OCI-LY1 (cell line): ENCODE results near the gene DEFB123.

Source experiments
- H2AFZ ChIP-seq: fragments of 200-600 bp; sonication (generic), shearing (Covaris generic); 2 replicates; pipeline ENCODE4 v1.6.0; 2014; ENCODE audit warnings: antibody characterized with exemption, mild to moderate bottlenecking, low read length
- H3F3A ChIP-seq: fragments of 200-600 bp; sonication (generic), shearing (Covaris generic); 2 replicates; pipeline ENCODE4 v1.6.0; 2014; ENCODE audit warnings: mild to moderate bottlenecking, antibody characterized with exemption, low read length, moderate library complexity; ENCODE audit not compliant: insufficient read depth
- H3K27ac ChIP-seq: fragments of 200-600 bp; sonication (generic); 2 replicates; pipeline ENCODE4 v1.5.1; 2014; ENCODE audit warnings: low read length, mixed run types, mild to moderate bottlenecking, low read depth; ENCODE audit not compliant: poor library complexity, severe bottlenecking
- H3K27me3 ChIP-seq: fragments of 200-600 bp; sonication (generic); 2 replicates; pipeline ENCODE4 v1.6.0; 2014; ENCODE audit warnings: antibody characterized with exemption, mild to moderate bottlenecking, low read length, moderate library complexity; ENCODE audit not compliant: insufficient read depth
- H3K36me3 ChIP-seq: fragments of 200-600 bp; sonication (generic); 2 replicates; pipeline ENCODE4 v1.6.1; 2014; ENCODE audit warnings: mild to moderate bottlenecking, antibody characterized with exemption, low read length, moderate library complexity, mixed read lengths; ENCODE audit not compliant: insufficient read depth
- H3K4me1 ChIP-seq: fragments of 200-600 bp; sonication (generic); 2 replicates; pipeline ENCODE4 v1.5.1; 2014; ENCODE audit warnings: mild to moderate bottlenecking, low read length, moderate library complexity; ENCODE audit not compliant: insufficient read depth, severe bottlenecking
- H3K4me2 ChIP-seq: fragments of 200-600 bp; sonication (generic), shearing (Covaris generic); 2 replicates; pipeline ENCODE4 v1.6.1; 2014; ENCODE audit warnings: low read length
- H3K4me3 ChIP-seq: fragments of 200-600 bp; sonication (generic); 2 replicates; pipeline ENCODE4 v1.5.1; 2014; ENCODE audit warnings: low read length, low read depth, mild to moderate bottlenecking, mixed read lengths; ENCODE audit not compliant: poor library complexity, severe bottlenecking
- H3K79me2 ChIP-seq: fragments of 200-600 bp; shearing (Covaris generic); 2 replicates; pipeline ENCODE4 v1.6.1; 2016; ENCODE audit warnings: mixed run types, low read length, mixed read lengths; ENCODE audit not compliant: insufficient read depth
- H3K9ac ChIP-seq: fragments of 200-600 bp; sonication (generic), shearing (Covaris generic); 2 replicates; pipeline ENCODE4 v1.6.1; 2014; ENCODE audit warnings: mild to moderate bottlenecking, low read length, mixed read lengths
- H3K9me2 ChIP-seq: fragments of 200-600 bp; sonication (generic), shearing (Covaris generic); 2 replicates; pipeline ENCODE4 v1.6.1; 2014; ENCODE audit warnings: low read depth, mild to moderate bottlenecking, low read length, mixed read lengths
- H3K9me3 ChIP-seq: fragments of 200-600 bp; shearing (Covaris generic); 2 replicates; pipeline ENCODE4 v1.6.1; 2014; ENCODE audit warnings: low read length, mixed read lengths
- H4K20me1 ChIP-seq: fragments of 200-600 bp; sonication (generic), shearing (Covaris generic); 2 replicates; pipeline ENCODE4 v1.6.0; 2016; ENCODE audit warnings: mild to moderate bottlenecking, low read length; ENCODE audit not compliant: insufficient read depth
- EZH2 ChIP-seq: fragments of 200-600 bp; sonication (generic), shearing (Covaris generic); IDR thresholded peaks from 2 replicates; pipeline ENCODE4 v1.8.0; 2017; ENCODE audit warnings: borderline replicate concordance, mixed run types, mild to moderate bottlenecking, antibody characterized with exemption, low read length, moderate library complexity, mixed read lengths
- TF ChIP-seq, protein P1 (sequence below): fragments of 200-600 bp; sonication (generic), shearing (Covaris generic); IDR thresholded peaks from 2 replicates; pipeline ENCODE4 v1.5.1; 2017; ENCODE audit warnings: mild to moderate bottlenecking, antibody characterized with exemption, low read length, moderate library complexity, mixed read lengths

The DEFB123 gene

DNA sequence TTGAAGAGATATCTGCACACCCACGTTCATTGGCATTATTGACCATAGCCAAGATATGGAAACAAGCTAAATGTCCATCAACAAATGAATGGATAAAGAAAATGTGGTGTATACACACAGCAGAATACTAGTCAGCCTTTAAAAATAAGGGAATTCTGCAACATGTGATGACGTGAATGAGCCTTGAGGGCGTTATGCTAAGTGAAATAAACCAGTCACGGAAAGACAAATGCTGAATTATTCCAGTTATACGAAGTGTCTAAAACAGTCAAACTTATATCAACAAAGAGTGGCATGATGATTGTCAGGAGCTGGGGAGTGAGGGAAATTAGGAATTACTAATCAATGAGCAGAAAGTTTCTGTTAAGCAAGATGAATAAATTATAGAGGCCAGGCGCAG lies 26.1 kb upstream of the DEFB123 start:
- Histone ChIP-seq H3K9ac (no peak overlapping the region), H3K4me3 (no peak overlapping the region), H3K4me1 (no peaks in the 10 kb centered on the region), H3K27ac (no peak overlapping the region), H3K9me3 (no peaks in the 10 kb centered on the region), H3F3A (no peaks in the 10 kb centered on the region), H3K27me3 (no peaks in the 10 kb centered on the region), H3K36me3 (no peaks in the 10 kb centered on the region), H3K9me2 (no peaks in the 10 kb centered on the region), H2AFZ (no peak overlapping the region), H3K79me2 (no peaks in the 10 kb centered on the region), H3K4me2 (no peak overlapping the region), H4K20me1 (no peaks in the 10 kb centered on the region)
- TF ChIP-seq, protein P1, sequence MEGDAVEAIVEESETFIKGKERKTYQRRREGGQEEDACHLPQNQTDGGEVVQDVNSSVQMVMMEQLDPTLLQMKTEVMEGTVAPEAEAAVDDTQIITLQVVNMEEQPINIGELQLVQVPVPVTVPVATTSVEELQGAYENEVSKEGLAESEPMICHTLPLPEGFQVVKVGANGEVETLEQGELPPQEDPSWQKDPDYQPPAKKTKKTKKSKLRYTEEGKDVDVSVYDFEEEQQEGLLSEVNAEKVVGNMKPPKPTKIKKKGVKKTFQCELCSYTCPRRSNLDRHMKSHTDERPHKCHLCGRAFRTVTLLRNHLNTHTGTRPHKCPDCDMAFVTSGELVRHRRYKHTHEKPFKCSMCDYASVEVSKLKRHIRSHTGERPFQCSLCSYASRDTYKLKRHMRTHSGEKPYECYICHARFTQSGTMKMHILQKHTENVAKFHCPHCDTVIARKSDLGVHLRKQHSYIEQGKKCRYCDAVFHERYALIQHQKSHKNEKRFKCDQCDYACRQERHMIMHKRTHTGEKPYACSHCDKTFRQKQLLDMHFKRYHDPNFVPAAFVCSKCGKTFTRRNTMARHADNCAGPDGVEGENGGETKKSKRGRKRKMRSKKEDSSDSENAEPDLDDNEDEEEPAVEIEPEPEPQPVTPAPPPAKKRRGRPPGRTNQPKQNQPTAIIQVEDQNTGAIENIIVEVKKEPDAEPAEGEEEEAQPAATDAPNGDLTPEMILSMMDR, result no peak
- no peak for TF ChIP-seq EZH2

DNA sequence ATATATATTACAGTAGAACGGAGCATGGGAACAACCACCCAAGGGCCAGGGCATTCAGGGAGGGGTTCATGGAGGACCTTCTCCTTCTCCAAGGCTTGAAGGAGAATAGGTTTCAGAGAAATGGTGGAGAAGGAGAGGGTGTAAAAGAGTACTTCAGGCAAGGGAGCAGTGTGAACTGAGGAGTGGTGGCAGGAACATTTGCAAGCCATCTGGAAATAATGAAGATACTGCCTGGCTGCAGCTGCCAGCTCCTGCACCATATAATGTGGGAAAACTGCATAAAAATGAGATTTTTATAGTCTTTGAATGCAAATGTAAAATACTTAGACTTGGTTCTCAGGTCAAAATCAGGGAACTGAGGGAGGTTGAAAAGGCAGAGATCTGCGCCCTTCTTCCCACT lies 24.8 kb upstream of the DEFB123 start:
- no peaks in the 10 kb centered on the region for H4K20me1 ChIP-seq
- no peaks in the 10 kb centered on the region for H3K9me3 ChIP-seq
- no peak for TF ChIP-seq EZH2
- TF ChIP-seq, protein P1, result no peak
- H3K4me2 ChIP-seq, result no peak overlapping the region
- no peak overlapping the region for H3K9ac ChIP-seq
- no peaks in the 10 kb centered on the region for H3K79me2 ChIP-seq
- no peaks in the 10 kb centered on the region for H3K27me3 ChIP-seq
- H3K9me2 ChIP-seq, result no peaks in the 10 kb centered on the region
- no peak overlapping the region for H3K27ac ChIP-seq
- H3K4me1 ChIP-seq, result no peaks in the 10 kb centered on the region
- no peaks in the 10 kb centered on the region for H3K36me3 ChIP-seq
- H2AFZ ChIP-seq, result no peak overlapping the region
- no peaks in the 10 kb centered on the region for H3F3A ChIP-seq
- no peak overlapping the region for H3K4me3 ChIP-seq

DNA sequence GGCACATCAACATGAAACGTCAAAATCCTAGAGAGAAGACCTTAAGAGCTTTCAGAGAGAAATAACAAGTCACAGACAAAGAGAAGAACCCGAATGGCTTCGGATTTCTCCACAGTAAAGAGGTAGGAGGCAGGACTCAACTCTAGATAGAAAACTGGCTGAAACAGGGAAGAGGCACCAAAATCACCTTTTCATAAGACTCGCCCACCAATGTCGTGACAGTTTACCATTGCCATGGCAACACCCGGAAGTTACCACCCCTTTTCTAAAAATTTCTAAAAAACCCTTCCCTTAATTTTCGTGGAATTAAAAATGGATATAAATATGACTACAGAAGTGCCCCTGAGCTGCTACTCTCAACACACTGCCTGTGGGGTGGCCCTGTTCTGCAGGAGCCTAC lies 22.1 kb upstream of the DEFB123 start:
- no peak overlapping the region for H3K9ac ChIP-seq
- H3F3A ChIP-seq, result no peaks in the 10 kb centered on the region
- no peak overlapping the region for H3K4me2 ChIP-seq
- no peaks in the 10 kb centered on the region for H3K9me3 ChIP-seq
- H3K9me2 ChIP-seq, result no peaks in the 10 kb centered on the region
- H3K79me2 ChIP-seq, result no peaks in the 10 kb centered on the region
- H3K27me3 ChIP-seq, result no peaks in the 10 kb centered on the region
- no peak overlapping the region for H3K27ac ChIP-seq
- no peak overlapping the region for H2AFZ ChIP-seq
- H3K36me3 ChIP-seq, result no peaks in the 10 kb centered on the region
- H3K4me3 ChIP-seq, result no peak overlapping the region
- H3K4me1 ChIP-seq, result no peaks in the 10 kb centered on the region
- no peak for TF ChIP-seq EZH2
- TF ChIP-seq, protein P1, result no peak
- no peaks in the 10 kb centered on the region for H4K20me1 ChIP-seq
